Non-pigmented ciliary epithelial cell (primary cell): ENCODE results near the gene TMEM39A.

Source experiments
- DNase-seq: peaks from one replicate; pipeline ENCODE4 v3.0.0-alpha.2; 2010; ENCODE audit warnings: low read depth

TMEM39A gene

GRCh38 chr3:119463171-119464169, at the start of gene TMEM39A:
Gene TMEM39A (minus strand): TSS chr3:119463615. CDS start chr3:119462074, 1,541 bp downstream.
- DNase-seq, result peak; percentile 82

GRCh38 chr3:119510690-119511089, 47.3 kb upstream of the TMEM39A start:
- DNase-seq, result no peak

GRCh38 chr3:119508172-119508845, 44.9 kb upstream of the TMEM39A start:
- no peak for DNase-seq

- DNase-seq, result no peak
Measured at GRCh38 chr3:119507404-119507803, 44.0 kb upstream of the TMEM39A start.

- DNase-seq, result no peak
Measured at GRCh38 chr3:119506631-119507030, 43.2 kb upstream of the TMEM39A start.

- no peak for DNase-seq
Measured at GRCh38 chr3:119500901-119501300, 37.5 kb upstream of the TMEM39A start.

GRCh38 chr3:119500265-119500664, 36.9 kb upstream of the TMEM39A start:
- DNase-seq, result no peak

GRCh38 chr3:119498186-119499011, 35.0 kb upstream of the TMEM39A start, which contains the start of gene TIMMDC1:
Gene TIMMDC1 (plus strand): TSS chr3:119498547. CDS start chr3:119498734, 187 bp downstream.
- peak; percentile 85 for DNase-seq

- no peak for DNase-seq
Measured at GRCh38 chr3:119497820-119498185, 34.4 kb upstream of the TMEM39A start.

GRCh38 chr3:119494597-119494996, 31.2 kb upstream of the TMEM39A start:
- DNase-seq, result no peak

GRCh38 chr3:119492810-119493209, 29.4 kb upstream of the TMEM39A start:
- DNase-seq, result no peak

GRCh38 chr3:119492128-119492527, 28.7 kb upstream of the TMEM39A start:
- no peak for DNase-seq

- DNase-seq, result no peak
Measured at GRCh38 chr3:119490153-119490552, 26.7 kb upstream of the TMEM39A start.

- DNase-seq, result no peak
Measured at GRCh38 chr3:119485563-119485962, 22.1 kb upstream of the TMEM39A start.

- no peak for DNase-seq
Measured at GRCh38 chr3:119483101-119483500, 19.7 kb upstream of the TMEM39A start.

- DNase-seq, result no peak
Measured at GRCh38 chr3:119481079-119481478, 17.7 kb upstream of the TMEM39A start.

GRCh38 chr3:119470866-119471265, 7.5 kb upstream of the TMEM39A start:
- no peak for DNase-seq

GRCh38 chr3:119469418-119470189, 6.2 kb upstream of the TMEM39A start:
- no peak for DNase-seq

- no peak for DNase-seq
Measured at GRCh38 chr3:119468041-119468440, 4.6 kb upstream of the TMEM39A start.

- no peak for DNase-seq
Measured at GRCh38 chr3:119457246-119457645, 6.2 kb downstream of the TMEM39A start.

- no peak for DNase-seq
Measured at GRCh38 chr3:119456469-119456868, 6.9 kb downstream of the TMEM39A start.
